ENCODE results near the gene PRKG2.

The PRKG2 gene

DNA sequence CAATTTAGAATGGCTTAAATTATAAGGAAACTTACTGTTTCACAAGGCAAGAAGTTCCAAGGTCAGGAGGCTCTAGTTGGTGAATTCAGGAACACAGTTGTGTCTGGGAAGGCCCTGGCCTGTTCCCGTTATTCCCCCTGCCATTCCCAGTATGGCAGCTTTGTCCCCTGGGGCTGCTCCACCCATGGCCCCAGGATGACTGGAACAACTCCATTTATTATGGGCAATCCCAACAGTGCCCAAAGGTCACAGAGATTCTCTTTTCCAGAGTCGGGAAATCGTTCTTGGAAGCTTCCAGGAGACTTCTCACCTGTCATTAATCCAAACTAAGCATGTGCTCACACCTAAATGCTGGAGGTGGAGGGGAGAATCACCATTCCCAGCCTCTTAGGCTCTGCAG lies 2.8 kb upstream of the PRKG2 start:
- no peak for DNase-seq

- no peak for DNase-seq
Measured at GRCh38 chr4:81215931-81216330, 909 bp upstream of the PRKG2 start.

DNA sequence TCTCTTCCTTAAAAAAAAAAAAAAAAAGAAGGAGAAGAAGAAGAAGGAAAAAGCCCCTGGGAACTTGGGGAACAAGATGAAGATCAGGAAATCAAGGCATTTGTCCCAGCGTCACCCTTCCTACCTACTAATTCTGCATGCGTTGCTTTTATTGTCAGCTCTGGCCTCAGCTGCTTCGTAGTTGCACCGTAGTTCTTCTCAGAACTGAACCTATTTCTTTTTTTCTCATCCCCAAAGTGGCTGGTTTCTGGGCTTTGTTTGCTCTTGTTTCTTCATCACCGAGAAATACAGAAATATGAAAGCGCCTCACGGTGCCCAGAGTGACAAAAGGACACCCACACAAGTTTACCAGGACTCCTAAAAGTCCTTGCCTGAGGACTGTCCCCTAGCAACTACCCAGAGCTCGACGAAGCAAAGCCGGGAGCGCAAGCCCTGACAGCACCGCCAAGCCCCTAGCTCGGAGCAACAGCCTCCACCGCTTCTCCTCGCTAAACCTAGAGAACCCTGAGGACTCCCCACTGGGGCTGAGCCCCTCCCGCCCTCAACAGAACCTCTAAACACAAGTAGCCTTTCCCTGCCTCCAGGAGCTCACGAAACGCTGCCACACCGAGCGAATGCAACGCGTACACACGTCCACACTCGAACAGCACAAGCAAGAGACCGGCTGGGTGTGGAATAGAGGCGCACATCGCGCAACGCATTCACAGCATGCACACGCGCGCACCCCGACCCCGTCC lies 710 bp downstream of the PRKG2 start:
- no peak for DNase-seq

DNA sequence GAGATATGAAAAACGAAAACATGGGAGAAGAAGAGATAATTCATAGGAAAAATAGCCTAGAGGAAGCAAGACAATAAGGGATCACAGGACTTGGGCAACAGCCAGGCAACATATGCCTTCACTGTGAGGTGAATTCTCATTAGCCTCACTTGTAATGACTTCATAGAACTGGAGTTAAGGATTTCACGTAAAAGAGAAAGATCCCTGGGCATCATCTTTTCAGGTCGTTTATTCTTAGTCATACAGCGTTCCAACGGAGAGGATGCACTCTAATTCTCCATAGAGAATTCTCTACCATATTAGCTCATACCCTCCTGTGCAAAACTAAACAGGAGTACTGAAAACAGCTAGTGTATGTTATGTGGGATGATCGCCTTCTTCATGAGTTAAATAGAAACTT lies 1.4 kb downstream of the PRKG2 start:
- no peak for DNase-seq

GRCh38 chr4:81211956-81212355 lies 3.1 kb downstream of the PRKG2 start:
- DNase-seq = no peak

- no peak for DNase-seq
Measured at GRCh38 chr4:81207828-81208227, 7.2 kb downstream of the PRKG2 start.

DNA sequence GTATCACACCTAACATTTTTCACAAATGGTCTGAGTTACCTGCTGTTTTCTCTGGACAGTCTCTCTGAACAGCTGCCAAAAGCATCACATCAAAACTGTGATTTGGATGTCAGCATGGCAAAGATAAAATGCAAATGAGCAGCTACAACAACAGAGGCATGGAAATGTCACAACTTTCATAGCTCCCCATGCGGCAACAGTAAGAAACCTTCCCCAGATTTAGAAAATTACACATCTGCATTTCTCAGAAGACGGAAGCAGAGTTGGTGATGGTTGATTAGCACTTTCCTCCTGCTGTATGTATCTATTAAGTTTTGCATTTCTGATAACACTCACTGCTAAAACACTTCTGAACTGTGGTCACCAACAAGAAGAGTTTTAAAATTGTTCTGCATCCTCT lies 9.7 kb downstream of the PRKG2 start:
- DNase-seq = no peak

GRCh38 chr4:81204571-81204970 lies 10.5 kb downstream of the PRKG2 start:
- no peak for DNase-seq

DNA sequence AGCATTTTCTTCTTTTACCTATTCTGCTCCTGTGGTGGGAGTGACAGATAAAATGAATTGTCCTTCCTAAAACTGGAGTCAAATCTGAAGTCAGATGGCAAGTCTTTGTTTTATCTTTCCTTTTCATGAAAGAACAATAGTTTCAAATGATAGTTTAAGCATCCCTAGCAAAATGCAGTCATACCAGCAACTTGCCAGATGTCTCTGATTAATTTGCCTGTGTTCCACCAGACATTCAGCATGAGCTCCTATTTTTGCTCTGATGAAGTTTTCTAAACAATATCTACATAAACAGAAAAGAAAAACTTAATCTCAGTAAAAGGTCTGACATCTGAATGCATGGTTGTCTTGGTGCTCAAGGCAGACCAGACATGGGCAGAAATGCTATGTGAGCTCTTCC lies 15.2 kb downstream of the PRKG2 start:
- DNase-seq = no peak

DNA sequence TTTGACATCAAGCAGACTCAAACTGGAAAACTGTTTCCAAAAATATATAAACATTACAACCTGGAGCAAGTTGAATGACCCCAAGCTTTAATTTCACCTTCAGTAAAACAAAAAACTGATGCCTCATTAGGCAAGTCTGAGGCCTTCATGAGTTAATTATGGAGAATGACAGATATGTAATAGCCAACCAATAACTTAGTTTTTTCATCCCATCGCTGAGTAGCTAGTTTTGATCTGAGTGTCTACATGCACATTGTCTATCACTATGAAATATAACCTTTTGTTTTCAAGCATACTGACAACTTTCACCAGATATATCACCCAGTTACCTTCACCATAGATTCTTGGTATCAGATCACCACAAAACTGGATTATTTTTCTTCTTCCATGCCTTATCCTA lies 16.4 kb downstream of the PRKG2 start:
- DNase-seq = no peak

DNA sequence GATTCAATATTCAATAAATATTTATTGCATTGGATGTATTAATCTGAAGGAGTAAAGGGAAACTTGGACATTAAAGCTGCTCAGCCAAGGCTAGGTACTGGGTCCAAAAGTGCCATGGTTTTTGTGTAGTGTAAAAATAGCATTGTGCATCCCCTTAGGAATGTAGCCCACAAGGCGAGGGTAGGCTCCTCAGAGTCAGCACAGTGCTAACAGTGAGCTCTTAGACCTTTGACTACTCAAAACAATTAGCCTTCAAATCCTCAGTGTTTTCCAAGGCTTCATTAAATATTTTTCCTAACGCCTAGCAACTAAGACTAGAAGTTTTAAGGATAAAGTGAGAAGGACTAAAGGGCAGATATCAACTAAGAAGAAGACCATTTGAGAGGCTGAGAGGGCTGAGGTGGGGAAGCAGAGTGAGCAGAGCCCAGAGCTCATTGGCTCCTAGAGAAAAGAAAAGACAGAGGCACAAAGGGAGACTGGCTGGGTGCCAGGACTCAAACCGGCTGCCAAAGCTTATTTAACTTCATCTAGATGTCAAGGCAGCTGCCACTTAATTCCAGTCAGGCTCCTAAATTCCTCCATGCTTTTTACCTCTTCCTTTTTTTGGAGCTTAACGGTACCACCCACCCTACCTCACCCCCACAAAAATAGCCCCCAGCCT lies 17.0 kb downstream of the PRKG2 start:
- DNase-seq = no peak

GRCh38 chr4:81196126-81196650 lies 18.8 kb downstream of the PRKG2 start:
- no peak for DNase-seq

DNA sequence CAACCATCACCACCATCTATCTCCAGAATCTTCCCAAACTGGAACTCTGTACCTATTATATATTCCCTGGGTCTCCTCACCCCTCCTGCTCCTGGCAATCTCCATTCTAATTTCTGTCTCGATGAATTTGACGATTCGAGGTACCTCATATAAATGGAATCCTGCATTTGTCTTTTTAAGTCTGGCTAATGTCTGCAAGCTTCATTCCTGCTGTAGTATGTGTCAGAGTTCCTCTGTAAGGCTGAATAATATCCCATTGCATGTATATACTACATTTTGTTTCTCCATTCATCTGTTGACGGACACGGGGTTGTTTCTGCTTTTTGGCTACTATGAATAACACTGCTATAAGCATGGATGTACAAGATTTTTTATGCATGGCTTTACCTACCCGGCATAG lies 19.5 kb downstream of the PRKG2 start:
- no peak for DNase-seq

DNA sequence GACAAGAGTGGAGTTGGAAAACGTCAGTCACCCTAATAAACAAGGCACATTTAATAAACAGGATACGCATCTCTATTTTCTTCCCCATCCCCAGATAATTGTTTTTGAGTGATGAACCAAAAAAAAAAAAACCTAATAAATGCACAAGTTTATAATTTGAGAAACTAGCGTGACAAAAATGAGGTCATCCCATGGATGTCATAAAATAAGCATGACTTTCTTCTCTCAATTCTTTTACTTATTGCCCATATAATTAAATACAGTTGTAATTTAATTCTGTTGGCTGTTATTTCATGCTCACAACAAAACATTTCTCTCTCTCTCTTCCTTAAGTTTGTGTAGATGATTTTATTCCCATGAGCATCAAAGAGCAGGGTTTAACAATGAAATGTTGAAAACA lies 20.7 kb downstream of the PRKG2 start:
- DNase-seq = no peak

DNA sequence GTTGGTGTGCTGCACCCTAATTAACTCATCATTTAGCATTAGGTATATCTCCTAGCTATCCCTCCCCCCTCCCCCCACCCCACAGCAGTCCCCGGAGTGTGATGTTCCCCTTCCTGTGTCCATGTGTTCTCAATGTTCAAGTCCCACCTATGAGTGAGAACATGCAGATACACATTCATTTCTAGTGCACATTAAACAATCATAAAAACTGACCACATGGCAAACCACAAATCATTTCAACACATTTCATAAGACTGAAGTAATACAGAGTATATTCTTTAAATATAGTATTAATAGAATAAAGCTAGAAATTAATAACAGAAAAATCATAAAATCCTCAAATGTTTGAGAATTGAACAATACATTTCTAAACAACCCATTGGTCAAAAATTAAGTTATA lies 34.1 kb downstream of the PRKG2 start:
- no peak for DNase-seq

DNA sequence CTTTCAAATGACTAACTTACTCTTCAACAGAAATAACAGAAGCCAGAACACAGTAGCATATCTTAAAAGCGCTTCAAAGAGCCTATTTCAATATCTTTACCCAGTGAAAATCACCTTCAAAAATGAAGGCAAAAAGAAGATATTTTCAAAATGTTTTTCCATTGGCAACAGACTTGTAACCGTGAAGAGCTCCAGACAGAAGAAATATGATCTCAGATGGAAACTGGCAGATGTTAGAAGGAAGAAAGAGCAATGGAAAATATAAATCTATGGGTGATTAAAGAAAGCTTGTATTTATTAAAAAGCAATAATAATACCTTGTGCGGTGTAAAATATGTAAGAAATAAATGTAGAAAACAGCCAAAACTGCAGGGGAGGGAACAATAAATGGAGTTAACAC lies 35.7 kb downstream of the PRKG2 start:
- DNase-seq = no peak

- DNase-seq = no peak
Measured at GRCh38 chr4:81173213-81173612, 41.8 kb downstream of the PRKG2 start.

- DNase-seq = no peak
Measured at GRCh38 chr4:81166458-81167160, 48.4 kb downstream of the PRKG2 start.

DNA sequence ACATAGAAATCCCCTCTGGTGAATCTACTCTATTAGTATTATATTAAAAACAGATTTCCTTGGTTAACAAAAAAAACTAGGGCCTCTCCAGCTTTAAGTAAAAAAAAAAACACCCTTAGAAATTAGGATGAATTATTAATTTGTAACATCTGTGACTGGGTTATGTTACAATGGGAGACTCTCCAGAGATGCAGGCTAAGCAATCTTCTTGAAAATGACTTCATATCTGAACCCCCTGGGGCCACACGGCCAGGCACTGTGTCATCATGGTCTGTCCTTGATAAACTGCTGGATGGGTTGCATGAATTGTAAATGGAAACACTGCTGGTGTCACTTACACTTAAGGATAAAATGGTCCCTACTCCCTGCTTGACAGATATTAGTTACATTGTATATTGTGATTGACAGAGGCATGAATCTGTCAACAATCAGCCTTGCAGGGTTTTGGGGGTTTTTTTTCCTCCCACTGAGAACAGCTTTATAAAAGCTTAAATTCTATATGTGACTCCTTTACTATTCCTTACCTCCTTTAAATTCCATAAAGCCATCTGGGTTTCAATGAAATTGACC lies 49.1 kb downstream of the PRKG2 start:
- DNase-seq = no peak

GRCh38 chr4:81164623-81165416 lies 50.2 kb downstream of the PRKG2 start:
- no peak for DNase-seq

DNA sequence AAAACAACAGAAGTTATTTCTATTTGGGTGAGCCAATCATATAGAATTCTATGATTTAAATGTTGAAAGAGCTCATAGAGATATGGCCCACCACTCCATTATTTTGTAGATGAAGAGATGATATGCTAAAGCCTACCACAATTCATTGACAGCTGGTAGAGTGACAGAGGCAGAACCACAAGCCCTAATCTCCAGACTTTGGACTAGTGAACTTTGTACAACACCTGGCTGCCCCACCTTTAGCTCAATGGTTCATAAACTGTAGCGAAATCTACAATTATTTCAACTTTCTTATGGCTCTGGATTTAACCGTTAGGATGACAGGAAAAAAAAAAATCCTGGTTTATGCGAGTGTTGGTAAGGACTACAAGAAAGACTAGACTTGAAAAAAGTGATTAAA lies 50.9 kb downstream of the PRKG2 start:
- no peak for DNase-seq

- DNase-seq = no peak
Measured at GRCh38 chr4:81162752-81163458, 52.1 kb downstream of the PRKG2 start.

Data from activated CD4-positive, alpha-beta T cell treated with anti-CD3 and anti-CD28 coated beads, Interleukin-2, amount 50 U/mL, for 16 hours (primary cell).